Vagina (tissue), 2 donors: ENCODE measurements around the gene AKAP3.

ENCODE experiments used
- CTCF ChIP-seq, 3 experiments: fragments of 450-650 bp in 2 of 3; fragments of 200-600 bp in 1 of 3; sonication (generic) in 1 of 3; IDR thresholded peaks; one replicate each; pipeline ENCODE4 v1.5.1; 2017 to 2019; ENCODE audit warnings: antibody characterized with exemption in 3 of 3, mild to moderate bottlenecking in 2 of 3, moderate library complexity in 2 of 3
- POLR2AphosphoS5 ChIP-seq, 2 donors: sonication (generic); formaldehyde crosslinking; IDR thresholded peaks; one replicate each; pipeline ENCODE4 v1.9.0; 2017; ENCODE audit warnings: antibody characterized with exemption in 2 of 2, mild to moderate bottlenecking in 2 of 2, low read depth in 1 of 2; ENCODE audit not compliant: insufficient read depth in 1 of 2

GRCh38 chr12:4648104-4648500 lies 749 bp downstream of the AKAP3 start:
- TF ChIP-seq POLR2AphosphoS5 (IDR thresholded peaks at IDR 0.05; ENCODE audit: insufficient read depth in 1 of 2, low read depth in 1 of 2) (no peak), CTCF (IDR thresholded peaks at IDR 0.05) (no peak)
